Measurements from ENCODE around the gene TMEM125.

TMEM125 gene

GRCh38 chr1:43265431-43265830 lies 4.4 kb upstream of the TMEM125 start:
- Histone ChIP-seq H3K36me3 (no peaks in the 10 kb centered on the region), H3K4me1 (no peaks in the 10 kb centered on the region), H3K27me3 (no peaks in the 10 kb centered on the region), H3K4me3 (ENCODE audit: low read depth, low read length) (no peak overlapping the region), H3K9me3 (no peaks in the 10 kb centered on the region)
- DNase-seq: no peak
- TF ChIP-seq, protein P1, sequence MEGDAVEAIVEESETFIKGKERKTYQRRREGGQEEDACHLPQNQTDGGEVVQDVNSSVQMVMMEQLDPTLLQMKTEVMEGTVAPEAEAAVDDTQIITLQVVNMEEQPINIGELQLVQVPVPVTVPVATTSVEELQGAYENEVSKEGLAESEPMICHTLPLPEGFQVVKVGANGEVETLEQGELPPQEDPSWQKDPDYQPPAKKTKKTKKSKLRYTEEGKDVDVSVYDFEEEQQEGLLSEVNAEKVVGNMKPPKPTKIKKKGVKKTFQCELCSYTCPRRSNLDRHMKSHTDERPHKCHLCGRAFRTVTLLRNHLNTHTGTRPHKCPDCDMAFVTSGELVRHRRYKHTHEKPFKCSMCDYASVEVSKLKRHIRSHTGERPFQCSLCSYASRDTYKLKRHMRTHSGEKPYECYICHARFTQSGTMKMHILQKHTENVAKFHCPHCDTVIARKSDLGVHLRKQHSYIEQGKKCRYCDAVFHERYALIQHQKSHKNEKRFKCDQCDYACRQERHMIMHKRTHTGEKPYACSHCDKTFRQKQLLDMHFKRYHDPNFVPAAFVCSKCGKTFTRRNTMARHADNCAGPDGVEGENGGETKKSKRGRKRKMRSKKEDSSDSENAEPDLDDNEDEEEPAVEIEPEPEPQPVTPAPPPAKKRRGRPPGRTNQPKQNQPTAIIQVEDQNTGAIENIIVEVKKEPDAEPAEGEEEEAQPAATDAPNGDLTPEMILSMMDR (IDR thresholded peaks at IDR 0.05; ENCODE audit: low read depth, low read length): no peak

DNA sequence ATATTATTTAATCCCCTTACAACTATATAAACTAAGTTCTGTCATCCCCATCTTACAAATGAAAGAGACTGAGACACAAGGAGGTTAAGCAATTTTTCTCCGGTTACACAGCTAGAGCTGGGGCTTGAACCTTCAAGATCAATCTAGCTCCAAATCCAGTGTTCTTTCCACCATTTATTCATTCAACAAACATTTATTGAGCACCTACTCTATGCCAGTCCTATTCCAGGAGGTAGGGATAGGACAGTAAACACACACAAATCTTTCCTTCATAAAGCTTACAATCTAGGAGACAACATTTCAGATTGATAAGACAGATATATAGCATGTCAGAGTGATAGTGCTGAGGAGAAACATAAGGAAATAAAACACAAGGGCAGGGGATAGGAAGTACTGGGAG lies 2.9 kb upstream of the TMEM125 start:
- Histone ChIP-seq H3K9me3 (no peaks in the 10 kb centered on the region), H3K36me3 (no peaks in the 10 kb centered on the region), H3K4me1 (no peaks in the 10 kb centered on the region), H3K27me3 (no peaks in the 10 kb centered on the region), H3K4me3 (ENCODE audit: low read depth, low read length) (no peak overlapping the region)
- TF ChIP-seq, protein P1 (IDR thresholded peaks at IDR 0.05; ENCODE audit: low read depth, low read length): no peak
- DNase-seq: no peak

DNA sequence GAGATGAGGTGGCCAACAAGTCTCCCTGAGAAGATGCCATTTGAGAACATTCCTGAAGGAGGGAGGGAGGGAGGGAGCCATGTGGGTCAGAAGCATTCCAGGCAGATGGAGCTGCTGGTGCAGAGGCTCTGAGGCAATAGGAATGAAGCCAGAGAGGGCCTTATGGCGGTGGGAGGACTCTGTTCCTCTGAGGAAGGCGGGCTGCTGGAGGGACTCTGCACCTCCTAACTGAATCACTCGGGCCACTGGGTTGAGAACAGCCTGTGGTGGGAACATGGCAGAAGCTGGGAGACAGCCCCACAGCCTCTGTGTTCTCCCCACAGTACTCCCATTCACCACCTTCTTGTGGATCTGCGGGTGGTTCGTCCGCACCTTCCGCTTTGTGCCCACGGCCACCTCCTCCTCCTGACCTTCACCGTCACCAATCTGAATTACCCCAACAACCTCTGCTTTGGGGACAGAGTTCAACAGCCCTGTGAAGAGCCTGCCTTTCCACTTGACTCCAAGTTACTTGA lies 2.4 kb upstream of the TMEM125 start:
- DNase-seq: no peak
- no peaks in the 10 kb centered on the region for H3K36me3 ChIP-seq
- H3K27me3 ChIP-seq: no peaks in the 10 kb centered on the region
- no peak overlapping the region for H3K4me3 ChIP-seq (ENCODE audit: low read depth, low read length)
- no peaks in the 10 kb centered on the region for H3K9me3 ChIP-seq
- TF ChIP-seq, protein P1 (IDR thresholded peaks at IDR 0.05; ENCODE audit: low read depth, low read length): no peak
- H3K4me1 ChIP-seq: no peaks in the 10 kb centered on the region

DNA sequence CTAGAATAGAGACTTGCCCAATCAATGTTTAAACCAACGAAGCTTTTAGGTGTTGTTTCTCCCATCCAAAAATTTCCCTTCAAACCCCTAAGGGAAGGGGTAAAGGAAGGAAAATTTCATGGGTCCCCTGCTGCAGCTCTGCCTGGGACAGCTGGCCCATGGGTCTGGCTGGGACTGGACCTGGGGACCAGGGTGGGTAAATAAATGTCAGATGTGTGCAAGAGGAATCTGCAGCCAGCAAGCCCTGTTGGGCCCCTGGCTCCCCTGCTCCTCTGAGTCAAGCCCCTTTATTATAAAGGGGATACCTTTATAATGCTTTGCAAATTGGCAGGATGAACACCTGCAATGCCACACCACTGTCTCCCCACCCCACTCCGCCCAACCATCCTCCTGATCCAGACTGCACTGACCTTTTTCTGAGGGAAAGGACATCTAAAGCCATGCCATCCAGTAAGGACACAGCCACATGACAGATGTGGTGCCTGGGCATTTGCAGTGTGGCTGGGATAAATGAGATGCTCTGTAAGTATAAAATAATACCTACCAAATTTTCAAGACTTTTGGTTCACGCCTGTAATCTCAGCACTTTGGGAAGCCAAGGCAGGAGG lies 1.9 kb upstream of the TMEM125 start:
- H3K4me3 ChIP-seq (ENCODE audit: low read depth, low read length): no peak overlapping the region
- H3K4me1 ChIP-seq: no peaks in the 10 kb centered on the region
- no peak for DNase-seq
- no peaks in the 10 kb centered on the region for H3K9me3 ChIP-seq
- no peaks in the 10 kb centered on the region for H3K36me3 ChIP-seq
- no peaks in the 10 kb centered on the region for H3K27me3 ChIP-seq
- TF ChIP-seq, protein P1 (IDR thresholded peaks at IDR 0.05; ENCODE audit: low read depth, low read length): no peak

DNA sequence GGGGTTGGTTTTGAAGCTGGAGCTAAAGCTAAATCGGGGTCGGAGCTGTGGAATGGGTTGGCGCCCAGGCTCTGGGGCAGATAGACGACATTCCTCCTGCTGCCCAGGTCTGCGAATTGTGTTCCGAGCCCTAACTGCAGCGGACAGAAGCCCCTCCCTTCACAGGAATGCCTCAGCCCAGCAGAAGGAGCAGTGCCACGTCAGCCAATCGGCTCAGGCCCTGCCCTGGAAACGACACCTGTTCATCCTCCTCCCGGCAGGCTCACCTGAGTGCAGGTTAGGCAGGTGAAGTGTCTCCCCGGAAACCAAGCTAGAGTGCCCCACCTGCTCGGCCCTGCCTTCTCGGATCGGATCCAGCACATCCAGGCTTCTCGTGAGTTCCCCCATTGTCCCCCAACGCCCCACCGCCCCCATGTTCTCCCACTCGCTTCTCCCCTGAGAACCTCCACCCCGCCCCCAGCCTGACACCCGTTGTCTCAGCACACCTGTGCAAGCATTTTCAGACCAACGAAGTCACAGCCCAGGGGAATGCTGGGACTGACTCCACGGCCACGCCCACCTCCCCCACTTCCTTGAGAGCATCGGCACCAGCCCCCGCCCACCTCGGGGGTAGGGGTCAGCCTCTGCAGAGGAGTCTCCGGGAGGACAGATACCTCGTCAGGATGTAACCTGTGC lies 775 bp downstream of the TMEM125 start:
- no peaks in the 10 kb centered on the region for H3K9me3 ChIP-seq
- H3K4me1 ChIP-seq: no peaks in the 10 kb centered on the region
- H3K4me3 ChIP-seq (ENCODE audit: low read depth, low read length): no peak overlapping the region
- DNase-seq: no peak
- H3K36me3 ChIP-seq: no peaks in the 10 kb centered on the region
- TF ChIP-seq, protein P1 (IDR thresholded peaks at IDR 0.05; ENCODE audit: low read depth, low read length): no peak
- H3K27me3 ChIP-seq: no peaks in the 10 kb centered on the region

Measured in BE2C (cell line).